GM21381 (cell line): ENCODE results near the gene CPLX1.
"Not testable (repeated sequence)": the region's sequence is repeated elsewhere in the genome, so short reads cannot be mapped to it uniquely, and the experiment has no call there.

Source experiments
- ATAC-seq: cut with Tn5 transposase; IDR thresholded peaks from one replicate; pipeline ENCODE4 v1.9.1; 2021; ENCODE audit warnings: mild to moderate bottlenecking, moderate library complexity; ENCODE audit not compliant: unreplicated experiment

CPLX1 gene

GRCh38 chr4:763191-763810 lies 62.6 kb downstream of the CPLX1 start:
- no peak for ATAC-seq

- no peak for ATAC-seq
These were observed 63.4 kb downstream of the CPLX1 start for GRCh38 chr4:762211-763190.

DNA sequence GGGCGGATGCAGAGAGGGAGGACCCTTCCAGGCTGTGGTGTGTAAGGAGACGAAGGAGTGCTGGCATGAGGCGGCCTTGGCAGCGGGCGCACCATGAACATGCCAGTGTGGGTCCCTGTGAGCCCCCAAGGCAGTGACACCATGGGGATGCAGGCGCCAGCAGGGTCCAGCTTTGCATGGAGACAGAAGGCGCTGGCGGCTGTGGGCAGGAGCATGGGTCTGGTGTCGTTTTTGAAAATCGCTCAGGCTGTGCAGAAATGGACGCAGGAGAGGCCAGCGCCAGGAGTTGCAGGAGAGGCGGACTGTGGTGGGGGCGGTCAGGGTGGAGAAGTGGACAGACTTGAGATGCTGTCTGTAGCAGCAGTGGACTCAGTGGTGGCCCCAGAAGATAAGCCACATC lies 64.2 kb downstream of the CPLX1 start:
- no peak for ATAC-seq

GRCh38 chr4:761086-761485 lies 64.8 kb downstream of the CPLX1 start:
- ATAC-seq, result no peak

DNA sequence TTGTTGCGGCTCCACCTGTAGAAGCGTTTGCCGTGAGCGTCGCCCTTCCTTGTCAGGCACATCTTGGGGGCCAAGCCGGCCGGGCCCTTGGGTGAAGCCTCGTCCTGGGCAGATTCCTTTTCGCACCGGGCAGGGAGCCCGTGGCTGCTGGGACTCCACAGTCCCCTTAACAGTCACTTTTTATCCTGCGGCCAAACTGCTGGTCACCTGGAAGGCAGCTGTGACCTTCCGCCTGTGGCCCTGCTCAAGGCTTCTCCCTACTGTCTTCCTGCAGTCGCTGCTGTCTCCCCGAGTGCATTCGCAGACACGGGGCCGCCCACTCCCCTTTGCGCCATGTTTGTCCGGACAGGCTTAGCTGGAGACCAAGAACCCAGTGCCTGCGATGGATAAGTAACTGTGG lies 65.3 kb downstream of the CPLX1 start:
- ATAC-seq, result no peak

GRCh38 chr4:759810-760209 lies 66.1 kb downstream of the CPLX1 start:
- not testable (repeated sequence) for ATAC-seq

DNA sequence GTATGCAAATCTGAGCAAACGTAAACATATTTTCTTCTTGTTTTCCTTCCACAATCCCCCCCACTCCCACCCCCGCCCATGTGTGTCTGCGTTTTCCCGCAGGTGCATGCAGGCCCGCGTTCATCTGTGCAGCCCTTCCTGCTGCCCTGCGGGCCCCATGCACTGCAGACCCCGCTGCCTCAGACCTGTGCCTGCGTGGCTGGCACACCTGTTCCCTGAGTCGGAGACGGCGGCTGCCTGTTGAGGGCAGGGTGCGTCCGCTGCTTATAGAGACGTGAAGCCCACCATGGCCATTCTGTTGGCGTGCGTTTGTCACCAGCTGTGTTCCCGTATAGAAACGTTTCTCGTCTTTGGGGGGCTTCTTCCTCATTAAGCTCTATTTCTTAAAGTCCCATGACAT lies 68.8 kb downstream of the CPLX1 start:
- no peak for ATAC-seq

DNA sequence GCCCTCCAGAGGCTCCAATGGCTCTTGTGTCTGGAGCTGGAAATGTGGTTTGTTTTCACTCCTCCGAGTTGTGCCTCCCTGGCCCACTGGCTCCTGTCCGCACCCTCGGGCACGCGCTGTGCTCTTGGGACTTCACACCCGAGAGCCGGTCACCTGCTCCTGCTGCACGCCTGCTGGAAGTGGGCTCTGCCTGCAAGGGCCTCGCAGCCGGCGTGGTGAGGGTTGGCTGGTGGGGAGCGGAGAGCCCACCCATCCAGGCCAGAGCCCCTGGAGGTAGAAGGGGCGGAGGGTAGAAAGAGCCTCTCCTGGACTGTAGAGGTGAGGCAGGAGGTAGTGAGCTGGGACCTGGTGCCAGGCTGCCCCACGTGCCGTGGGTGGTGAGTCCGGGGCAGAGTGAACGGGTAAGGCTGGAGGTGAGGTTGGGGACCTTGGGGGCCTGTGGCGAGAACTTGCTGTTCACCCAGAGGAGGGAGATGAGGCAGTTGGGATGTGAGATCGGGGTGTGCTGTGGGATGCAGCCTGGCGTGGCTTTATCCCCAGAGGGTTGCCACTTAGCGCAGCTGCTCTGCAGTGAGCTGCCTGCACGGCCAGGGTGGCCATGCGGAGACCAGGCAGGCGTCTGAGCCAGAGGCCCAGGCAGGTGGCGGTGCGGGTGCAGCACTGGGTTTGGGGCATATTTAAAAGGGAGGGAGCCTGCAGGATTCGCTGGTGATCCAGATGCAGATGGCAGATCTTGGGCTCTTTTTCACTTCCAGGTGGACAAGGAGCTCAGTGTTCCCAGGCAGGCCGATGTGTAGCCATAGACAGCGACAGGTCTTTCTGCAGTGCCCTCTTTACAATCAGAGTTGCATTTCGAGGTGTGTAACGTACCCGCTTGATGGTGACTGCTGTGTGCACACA lies 71.5 kb downstream of the CPLX1 start:
- no peak for ATAC-seq

GRCh38 chr4:753186-753585 lies 72.7 kb downstream of the CPLX1 start:
- ATAC-seq, result not testable (repeated sequence)

DNA sequence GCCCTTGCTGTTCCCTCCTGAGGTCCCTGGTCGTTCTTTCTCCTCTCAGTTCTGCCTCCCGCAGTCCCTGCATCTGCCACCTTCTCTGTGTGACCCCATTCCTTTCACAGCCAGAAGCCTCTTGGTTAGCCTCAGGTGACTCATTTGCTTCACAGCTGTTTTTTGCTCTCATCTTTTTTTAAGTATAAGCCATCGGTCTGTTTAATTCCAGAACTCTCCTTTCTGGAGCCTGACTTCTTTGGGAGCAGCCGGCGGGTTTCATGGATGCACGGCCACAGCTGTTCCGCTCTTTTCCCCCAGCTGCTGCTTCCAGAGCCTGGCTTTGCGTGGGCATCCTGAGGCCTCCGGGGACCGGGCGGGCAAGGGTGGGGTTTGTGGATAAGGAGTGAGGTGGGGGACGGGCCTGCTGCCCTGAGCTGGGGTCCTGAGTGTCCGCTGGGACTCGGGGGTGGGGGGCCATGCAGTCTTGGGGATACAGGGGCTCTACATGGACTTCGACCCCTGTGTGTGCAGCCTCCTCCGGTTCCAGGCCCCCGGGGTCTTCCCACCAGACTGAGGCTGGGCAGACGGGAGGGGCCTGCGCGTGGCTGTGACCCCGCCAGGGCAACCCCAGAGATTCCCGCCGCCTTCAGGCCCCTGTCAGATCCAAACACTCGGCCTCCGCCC lies 73.6 kb downstream of the CPLX1 start:
- no peak for ATAC-seq

GRCh38 chr4:751676-752075 lies 74.3 kb downstream of the CPLX1 start:
- ATAC-seq, result no peak

DNA sequence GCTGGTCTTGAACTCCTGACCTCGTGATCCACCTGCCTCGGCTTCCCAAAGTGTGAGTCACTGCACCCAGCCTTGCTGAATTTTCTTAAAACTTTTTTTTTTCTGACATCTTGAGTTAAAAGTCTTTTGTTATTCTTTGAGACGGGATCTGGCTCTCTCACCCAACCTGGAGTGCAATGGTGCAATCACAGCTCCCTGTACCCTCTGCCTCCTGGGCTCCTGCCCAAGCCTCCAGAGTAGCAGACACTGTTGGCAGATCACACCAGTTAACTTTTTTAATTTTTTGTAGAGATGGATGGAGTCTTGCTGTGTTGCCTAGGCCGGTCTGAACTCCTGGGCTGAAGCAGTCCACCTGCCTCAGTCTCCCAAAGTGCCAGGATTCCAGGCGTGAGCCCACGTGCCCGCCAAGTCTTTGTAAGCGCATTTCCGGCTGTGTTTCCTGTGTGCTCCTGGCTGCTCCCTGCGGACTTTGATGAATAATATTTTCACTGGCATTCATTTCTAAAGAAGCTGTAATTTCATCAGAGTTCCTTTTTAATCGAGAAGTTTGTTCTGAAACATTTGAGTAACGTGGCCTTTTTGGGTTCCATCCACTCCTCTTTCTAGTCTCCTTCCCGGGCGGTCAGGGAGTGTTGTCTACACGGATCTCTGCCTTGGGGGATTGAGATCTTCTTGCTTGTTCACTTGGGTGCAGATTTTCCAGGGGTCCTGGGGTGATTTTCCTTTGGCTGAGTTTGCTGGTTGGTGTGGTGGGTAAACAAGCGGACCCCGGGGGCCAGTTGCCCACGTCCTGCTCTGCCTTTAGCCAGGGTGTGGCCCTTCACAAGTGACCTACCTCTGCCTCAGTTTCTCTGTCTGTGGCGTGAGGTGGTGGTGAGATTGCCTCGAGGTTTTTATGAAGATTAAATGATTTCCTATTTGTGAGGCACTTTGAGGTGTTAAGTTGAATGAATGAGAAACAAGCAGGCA lies 75.9 kb downstream of the CPLX1 start:
- no peak for ATAC-seq

DNA sequence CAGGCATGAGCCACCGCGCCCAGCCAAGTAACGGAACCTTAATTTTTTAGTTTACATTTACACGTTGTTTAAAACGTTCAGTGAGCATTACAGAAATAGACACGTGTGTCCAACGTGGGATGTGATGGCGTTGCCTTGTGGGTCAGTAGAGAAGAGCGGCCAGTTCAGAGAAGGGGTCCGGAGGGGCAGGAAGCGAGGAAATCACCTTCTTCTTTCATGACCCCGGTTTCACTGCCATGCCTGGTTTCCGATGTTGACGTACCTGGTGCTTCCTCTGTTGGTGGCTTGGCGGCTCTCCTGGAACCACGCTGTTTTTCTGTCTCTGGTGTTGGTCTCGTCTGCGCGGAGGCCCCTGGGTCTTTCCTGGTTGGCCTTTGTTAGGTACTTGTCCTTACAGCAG lies 77.5 kb downstream of the CPLX1 start:
- ATAC-seq, result no peak

GRCh38 chr4:747546-748170 lies 78.3 kb downstream of the CPLX1 start:
- ATAC-seq, result no peak

GRCh38 chr4:744212-744841 lies 81.6 kb downstream of the CPLX1 start:
- no peak for ATAC-seq

DNA sequence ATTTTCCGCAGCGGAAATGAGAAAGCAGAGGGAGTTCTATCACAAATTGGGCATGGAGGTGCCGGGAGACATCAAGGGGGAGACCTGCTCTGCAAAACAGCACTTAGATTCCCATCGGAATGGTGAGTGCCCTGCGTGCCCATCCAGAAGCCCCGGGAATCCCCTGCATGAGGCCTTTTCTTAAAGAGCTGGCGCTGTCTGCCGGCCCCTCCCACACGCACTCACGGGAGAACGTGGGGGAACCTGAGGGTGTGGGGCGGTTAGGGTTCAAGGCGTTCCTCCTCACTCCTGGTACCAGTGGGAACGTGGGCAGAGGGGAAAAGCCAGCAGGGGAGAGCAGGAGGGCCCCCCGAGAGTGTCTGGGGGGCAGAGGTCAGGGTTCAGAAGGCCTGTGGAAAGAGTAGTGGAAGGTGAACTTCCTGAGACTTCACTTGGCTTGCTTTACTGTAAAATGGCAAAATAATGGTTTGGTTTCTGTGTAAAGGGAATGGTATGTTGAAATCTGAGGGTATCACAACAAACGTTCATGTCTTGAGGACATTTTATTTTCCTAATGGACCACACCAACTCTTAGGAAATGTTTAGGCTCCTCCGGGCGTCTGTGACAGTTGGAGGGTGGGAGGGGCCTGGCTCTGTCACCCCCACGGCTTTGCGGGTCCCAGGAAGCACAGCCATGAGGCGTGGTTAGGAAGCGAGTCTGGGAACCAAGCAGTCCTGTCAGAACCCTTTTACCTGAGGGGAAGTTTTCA lies 82.3 kb downstream of the CPLX1 start:
- no peak for ATAC-seq

DNA sequence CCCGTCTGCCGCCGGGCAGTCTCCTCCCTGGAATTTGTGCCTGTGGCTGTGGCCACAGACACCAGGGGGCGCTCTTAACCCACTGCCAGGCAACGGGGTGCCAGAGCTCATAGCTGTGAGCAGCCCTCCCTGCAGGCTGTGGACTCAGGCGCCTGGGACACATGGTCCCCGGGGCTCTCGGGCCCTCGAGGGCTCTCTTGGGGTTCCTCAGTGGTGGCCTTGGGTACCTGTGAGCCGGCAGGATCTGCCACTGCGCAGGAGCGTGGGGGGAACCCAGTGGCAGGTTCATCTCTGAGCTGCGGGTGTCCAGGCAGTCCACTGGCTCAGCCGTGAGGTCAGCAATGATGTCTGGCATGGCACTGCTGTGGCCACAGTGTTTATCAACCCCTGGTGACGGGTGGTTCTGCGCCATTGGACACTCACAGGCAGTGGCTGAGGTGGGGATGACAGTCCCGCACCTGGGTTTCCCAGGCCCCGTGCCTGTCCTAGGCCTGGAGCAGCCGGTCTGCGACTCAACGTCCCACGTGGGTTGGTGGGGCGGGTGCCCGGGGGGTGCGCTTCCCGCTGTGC lies 83.1 kb downstream of the CPLX1 start:
- ATAC-seq, result no peak
